SHP77 treated with DMSO at 0.1 percent for 48 hours (cell line): Measurements from ENCODE around the gene UPK1A.
"Not testable (repeated sequence)": the region's sequence is repeated elsewhere in the genome, so short reads cannot be mapped to it uniquely, and the experiment has no call there.

Experiments
- DNase-seq: peaks from one replicate; lab custom pipeline; 2025; lab: John Stamatoyannopoulos, UW

UPK1A gene

DNA sequence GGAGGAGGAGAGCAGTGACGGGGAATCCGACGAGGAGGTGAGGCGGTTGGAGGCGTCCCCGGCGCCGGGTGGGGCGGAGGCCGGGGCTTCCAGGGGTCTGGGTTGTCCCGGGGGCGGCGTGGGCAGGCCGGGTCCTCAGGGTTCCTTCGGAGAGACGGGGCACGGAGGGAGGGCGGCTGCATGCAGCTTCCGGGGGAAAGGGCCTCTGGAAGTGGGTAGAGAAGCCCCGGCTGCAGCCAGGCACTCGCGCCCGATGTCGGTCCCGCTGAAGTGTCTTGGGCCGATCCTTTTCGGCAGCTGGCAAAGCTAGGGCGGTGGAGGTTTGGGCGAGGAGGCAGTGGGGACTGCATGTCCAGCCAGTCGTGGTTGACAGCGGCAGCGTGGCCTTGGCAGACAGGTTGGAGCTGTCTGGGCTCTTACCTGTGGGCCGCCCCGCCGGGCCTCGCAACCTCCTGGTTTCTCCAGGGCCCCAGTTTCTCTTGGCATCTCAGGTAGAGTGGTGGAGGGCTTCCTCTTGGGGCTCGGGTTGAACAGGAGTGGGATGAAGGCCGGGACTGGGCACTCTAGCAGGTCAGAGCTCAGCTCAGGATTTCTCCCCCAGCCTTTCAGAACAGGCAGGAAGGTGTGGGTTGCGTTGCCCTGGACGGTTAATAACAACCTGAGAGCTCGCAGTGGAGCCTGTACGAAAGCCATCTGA, 52.2 kb downstream of the UPK1A start:
- no peak for DNase-seq

DNA sequence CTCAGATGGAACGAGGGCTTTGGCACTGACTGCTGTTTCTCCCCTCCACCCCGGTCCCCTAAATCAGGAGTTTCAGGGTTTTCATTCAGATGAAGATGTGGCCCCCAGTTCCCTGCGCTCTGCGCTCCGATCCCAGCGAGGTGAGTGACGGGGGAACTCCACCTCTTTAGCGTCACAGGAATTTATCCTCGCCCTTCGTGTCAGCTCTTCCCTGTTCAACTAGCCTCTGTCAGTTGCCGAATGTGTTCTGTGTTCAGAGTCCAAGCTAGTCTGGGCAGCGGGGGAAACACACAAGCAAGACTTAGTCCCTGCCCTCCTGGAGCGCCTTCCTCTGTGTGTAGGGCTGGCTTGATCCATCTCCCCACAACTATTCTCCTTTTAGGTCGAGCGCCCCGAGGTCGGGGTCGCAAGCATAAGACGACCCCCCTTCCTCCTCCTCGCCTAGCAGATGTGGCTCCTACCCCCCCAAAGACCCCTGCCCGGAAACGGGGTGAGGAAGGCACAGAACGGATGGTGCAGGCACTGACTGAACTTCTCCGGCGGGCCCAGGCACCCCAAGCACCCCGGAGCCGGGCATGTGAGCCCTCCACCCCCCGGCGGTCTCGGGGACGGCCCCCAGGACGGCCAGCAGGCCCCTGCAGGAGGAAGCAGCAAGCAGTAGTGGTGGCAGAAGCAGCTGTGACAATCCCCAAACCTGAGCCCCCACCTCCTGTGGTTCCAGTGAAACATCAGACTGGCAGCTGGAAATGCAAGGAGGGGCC, 53.3 kb downstream of the UPK1A start:
- no peak for DNase-seq

DNA sequence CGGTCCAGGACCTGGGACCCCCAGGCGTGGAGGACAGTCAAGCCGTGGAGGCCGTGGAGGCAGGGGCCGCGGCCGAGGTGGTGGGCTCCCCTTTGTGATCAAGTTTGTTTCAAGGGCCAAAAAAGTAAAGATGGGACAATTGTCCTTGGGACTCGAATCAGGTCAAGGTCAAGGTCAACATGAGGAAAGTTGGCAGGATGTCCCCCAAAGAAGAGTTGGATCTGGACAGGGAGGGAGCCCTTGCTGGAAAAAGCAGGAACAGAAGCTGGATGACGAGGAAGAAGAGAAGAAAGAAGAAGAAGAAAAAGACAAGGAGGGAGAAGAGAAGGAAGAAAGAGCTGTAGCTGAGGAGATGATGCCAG, 53.8 kb downstream of the UPK1A start:
- DNase-seq: no peak

DNA sequence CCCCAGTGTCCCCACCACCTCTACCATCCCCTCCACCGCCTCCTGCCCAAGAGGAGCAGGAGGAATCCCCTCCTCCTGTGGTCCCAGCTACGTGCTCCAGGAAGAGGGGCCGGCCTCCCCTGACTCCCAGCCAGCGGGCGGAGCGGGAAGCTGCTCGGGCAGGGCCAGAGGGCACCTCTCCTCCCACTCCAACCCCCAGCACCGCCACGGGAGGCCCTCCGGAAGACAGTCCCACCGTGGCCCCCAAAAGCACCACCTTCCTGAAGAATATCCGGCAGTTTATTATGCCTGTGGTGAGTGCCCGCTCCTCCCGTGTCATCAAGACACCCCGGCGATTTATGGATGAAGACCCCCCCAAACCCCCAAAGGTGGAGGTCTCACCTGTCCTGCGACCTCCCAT, 54.3 kb downstream of the UPK1A start:
- DNase-seq: no peak

DNA sequence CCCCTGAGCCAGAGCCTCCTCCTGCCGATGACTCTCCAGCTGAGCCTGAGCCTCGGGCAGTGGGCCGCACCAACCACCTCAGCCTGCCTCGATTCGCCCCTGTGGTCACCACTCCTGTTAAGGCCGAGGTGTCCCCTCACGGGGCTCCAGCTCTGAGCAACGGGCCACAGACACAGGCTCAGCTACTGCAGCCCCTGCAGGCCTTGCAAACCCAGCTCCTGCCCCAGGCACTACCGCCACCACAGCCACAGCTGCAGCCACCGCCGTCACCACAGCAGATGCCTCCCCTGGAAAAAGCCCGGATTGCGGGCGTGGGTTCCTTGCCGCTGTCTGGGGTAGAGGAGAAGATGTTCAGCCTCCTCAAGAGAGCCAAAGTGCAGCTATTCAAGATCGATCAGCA, 55.1 kb downstream of the UPK1A start:
- no peak for DNase-seq

DNA sequence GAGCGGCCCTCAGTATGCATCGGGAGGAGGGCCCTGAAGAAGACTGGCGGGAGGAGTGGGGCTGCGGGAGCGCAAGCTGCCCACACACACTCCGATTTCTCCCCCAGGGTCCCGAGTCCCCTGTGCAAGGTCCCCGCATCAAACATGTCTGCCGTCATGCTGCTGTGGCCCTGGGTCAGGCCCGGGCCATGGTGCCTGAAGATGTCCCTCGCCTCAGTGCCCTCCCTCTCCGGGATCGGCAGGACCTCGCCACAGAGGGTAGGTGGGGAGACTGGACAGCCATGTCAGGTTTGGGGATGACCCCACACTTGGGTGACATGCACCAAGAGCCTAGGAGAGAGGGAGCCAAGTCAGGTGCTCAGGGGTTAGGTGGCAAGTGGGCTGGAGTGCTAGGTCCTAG, 56.1 kb downstream of the UPK1A start:
- no peak for DNase-seq

DNA sequence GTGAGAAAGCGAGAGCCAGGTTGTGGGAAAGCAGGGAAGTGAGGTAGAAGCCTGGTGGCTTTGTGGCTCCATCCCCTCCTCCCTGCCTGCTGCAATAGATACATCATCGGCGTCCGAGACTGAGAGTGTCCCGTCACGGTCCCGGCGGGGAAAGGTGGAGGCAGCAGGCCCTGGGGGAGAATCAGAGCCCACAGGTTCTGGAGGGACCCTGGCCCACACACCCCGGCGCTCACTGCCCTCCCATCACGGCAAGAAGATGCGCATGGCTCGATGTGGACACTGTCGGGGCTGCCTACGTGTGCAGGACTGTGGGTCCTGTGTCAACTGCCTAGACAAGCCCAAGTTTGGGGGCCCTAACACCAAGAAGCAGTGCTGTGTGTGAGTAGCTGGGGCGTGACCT, 56.6 kb downstream of the UPK1A start:
- DNase-seq: no peak

DNA sequence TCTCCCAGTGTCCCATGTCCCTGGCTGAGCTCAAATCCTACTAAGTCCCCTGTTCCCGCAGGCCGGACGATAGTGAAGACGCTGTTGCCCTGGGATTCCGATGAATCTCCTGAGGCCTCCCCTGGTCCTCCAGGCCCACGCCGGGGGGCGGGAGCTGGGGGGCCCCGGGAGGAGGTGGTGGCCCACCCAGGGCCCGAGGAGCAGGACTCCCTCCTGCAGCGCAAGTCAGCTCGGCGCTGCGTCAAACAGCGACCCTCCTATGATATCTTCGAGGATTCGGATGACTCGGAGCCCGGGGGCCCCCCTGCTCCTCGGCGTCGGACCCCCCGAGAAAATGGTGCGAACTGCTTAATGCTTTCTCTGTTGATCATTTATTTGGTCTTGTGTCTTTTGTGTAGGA, 57.4 kb downstream of the UPK1A start:
- DNase-seq: no peak

DNA sequence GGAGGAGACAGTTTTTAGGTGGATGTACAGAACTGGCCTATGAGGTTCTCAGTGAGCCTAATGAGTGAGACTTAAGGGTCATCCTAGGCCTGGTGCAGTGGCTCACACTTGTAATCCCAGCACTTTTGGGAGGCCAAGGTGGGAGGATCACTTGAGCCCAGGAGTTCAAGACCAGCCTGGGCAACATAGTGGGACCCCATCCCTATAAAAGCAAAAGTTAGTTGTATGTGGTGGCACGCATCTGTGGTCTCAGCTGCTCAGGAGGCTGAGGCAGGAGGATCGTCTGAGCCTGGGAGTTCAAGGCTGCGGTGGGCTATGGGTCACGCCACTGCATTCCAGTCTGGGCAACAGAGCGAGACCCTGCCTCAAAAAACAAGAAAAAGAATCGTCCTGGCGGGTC, 57.8 kb downstream of the UPK1A start:
- not testable (repeated sequence) for DNase-seq

DNA sequence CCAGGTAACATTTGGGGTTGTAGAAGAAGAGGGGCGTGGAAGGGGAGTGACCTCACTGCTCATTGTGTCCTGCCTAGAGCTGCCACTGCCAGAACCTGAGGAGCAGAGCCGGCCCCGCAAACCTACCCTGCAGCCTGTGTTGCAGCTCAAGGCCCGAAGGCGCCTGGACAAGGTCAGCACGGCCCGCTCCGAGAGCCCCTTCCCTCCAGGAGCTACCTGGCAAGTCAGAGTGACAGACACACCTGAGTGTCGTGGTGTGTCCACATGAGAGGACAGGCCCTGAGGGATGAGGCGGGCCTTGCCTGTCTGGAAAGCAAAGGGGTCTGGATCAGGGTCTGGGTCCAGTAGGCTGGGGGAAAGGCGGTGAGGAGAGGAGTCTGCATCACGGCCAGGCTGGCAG, 58.2 kb downstream of the UPK1A start:
- no peak for DNase-seq

DNA sequence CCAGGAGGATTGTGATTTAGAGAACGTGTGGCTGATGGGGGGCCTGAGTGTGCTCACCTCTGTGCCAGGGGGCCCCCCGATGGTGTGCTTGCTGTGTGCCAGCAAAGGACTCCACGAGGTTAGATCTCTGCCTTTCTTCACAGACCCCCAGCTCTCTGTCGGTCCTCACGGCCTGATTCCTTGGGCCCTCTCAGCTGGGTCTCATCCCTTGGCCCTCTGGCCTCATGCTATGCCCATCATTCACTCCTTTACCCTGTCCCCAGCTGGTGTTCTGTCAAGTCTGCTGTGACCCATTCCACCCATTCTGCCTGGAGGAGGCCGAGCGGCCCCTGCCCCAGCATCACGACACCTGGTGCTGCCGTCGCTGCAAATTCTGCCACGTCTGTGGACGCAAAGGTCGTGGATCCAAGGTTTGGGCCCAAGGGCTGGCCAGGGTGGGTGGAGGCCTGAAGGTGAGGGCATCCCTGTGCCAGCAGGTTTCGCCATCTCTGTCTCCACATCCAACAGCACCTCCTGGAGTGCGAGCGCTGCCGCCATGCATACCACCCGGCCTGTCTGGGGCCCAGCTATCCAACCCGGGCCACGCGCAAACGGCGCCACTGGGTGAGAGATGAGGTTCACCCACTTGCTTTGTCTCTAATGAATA, 59.0 kb downstream of the UPK1A start:
- DNase-seq: no peak

DNA sequence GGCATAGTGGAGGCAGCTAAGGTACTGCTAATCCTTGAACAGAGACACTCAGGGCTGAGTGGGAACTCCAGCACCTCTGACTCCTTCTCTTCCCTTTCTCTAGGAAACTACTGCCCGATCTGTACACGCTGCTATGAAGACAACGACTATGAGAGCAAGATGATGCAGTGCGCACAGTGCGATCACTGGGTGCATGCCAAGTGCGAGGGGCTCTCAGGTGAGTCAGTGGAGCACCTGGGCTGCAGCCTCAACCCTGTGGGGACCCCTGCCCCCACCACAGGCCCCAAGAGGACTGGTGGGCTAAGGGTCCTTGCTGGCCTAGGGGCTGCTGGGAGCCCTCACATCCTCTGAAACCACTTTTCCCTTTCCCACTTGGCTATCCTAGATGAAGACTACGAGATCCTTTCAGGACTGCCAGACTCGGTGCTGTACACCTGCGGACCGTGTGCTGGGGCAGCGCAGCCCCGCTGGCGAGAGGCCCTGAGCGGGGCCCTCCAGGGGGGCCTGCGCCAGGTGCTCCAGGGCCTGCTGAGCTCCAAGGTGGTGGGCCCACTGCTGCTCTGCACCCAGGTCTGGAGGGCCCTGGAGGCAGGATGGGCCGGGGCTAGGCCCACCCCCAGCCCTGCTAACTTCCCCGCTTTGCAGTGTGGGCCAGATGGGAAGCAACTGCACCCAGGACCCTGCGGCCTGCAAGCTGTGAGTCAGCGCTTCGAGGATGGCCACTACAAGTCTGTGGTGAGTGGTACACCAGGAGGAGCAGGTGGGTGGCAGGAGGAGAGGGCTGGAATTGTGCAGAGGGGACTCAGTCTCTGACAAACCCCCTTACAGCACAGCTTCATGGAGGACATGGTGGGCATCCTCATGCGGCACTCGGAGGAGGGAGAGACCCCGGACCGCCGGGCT, 61.0 kb downstream of the UPK1A start:
- DNase-seq: no peak
